ENCODE data around the gene PBXIP1. TPM values are rescaled to one million over a fixed set of nuclear protein-coding genes. Genes with fewer than 3 reads are reported as not detected.

PBXIP1 gene
- total and polyA plus RNA-seq, 2 of the 13 experiments (the other 11 are each of a cell fraction or from before 2014, with no cell fraction given), result 16.3 to 31.9 TPM

GRCh38 chr1:154961207-154962155 is 5.6 kb upstream of the PBXIP1 start, which contains the start of gene PYGO2 (continued):
- no peak for TF ChIP-seq CEBPZ (IDR thresholded peaks at IDR 0.05; ENCODE audit: low read length)
- peak; percentile 90 for TF ChIP-seq HDAC1 (CRISPR knock-in tag; IDR thresholded peaks at IDR 0.05)
- peak; percentile 57; the same call in 1 of the 2 replicates for TF ChIP-seq ZNF501 (CRISPR knock-in tag; IDR thresholded peaks at IDR 0.05)
- TF ChIP-seq, protein P1, sequence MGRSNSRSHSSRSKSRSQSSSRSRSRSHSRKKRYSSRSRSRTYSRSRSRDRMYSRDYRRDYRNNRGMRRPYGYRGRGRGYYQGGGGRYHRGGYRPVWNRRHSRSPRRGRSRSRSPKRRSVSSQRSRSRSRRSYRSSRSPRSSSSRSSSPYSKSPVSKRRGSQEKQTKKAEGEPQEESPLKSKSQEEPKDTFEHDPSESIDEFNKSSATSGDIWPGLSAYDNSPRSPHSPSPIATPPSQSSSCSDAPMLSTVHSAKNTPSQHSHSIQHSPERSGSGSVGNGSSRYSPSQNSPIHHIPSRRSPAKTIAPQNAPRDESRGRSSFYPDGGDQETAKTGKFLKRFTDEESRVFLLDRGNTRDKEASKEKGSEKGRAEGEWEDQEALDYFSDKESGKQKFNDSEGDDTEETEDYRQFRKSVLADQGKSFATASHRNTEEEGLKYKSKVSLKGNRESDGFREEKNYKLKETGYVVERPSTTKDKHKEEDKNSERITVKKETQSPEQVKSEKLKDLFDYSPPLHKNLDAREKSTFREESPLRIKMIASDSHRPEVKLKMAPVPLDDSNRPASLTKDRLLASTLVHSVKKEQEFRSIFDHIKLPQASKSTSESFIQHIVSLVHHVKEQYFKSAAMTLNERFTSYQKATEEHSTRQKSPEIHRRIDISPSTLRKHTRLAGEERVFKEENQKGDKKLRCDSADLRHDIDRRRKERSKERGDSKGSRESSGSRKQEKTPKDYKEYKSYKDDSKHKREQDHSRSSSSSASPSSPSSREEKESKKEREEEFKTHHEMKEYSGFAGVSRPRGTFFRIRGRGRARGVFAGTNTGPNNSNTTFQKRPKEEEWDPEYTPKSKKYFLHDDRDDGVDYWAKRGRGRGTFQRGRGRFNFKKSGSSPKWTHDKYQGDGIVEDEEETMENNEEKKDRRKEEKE (IDR thresholded peaks at IDR 0.05), result no peak
- TF ChIP-seq, protein P2, sequence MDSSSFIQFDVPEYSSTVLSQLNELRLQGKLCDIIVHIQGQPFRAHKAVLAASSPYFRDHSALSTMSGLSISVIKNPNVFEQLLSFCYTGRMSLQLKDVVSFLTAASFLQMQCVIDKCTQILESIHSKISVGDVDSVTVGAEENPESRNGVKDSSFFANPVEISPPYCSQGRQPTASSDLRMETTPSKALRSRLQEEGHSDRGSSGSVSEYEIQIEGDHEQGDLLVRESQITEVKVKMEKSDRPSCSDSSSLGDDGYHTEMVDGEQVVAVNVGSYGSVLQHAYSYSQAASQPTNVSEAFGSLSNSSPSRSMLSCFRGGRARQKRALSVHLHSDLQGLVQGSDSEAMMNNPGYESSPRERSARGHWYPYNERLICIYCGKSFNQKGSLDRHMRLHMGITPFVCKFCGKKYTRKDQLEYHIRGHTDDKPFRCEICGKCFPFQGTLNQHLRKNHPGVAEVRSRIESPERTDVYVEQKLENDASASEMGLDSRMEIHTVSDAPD (CRISPR knock-in tag; IDR thresholded peaks at IDR 0.05), result peak; percentile 57; the same call in 1 of the 2 replicates
- TF ChIP-seq PCBP2 (optimal IDR thresholded peaks at IDR 0.05; ENCODE audit: low read depth, low read length, poor library complexity, severe bottlenecking), result no peak
- TF ChIP-seq ARID3A (IDR thresholded peaks at IDR 0.05; ENCODE audit: low read depth, low read length), result no peak
- TF ChIP-seq, protein P3, sequence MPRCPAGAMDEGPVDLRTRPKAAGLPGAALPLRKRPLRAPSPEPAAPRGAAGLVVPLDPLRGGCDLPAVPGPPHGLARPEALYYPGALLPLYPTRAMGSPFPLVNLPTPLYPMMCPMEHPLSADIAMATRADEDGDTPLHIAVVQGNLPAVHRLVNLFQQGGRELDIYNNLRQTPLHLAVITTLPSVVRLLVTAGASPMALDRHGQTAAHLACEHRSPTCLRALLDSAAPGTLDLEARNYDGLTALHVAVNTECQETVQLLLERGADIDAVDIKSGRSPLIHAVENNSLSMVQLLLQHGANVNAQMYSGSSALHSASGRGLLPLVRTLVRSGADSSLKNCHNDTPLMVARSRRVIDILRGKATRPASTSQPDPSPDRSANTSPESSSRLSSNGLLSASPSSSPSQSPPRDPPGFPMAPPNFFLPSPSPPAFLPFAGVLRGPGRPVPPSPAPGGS (CRISPR knock-in tag; IDR thresholded peaks at IDR 0.05), result peak; percentile 78; the same call in 1 of the 2 replicates
- peak; percentile 98 for TF ChIP-seq SALL2 (CRISPR knock-in tag; IDR thresholded peaks at IDR 0.05)
- TF ChIP-seq ZNF225 (CRISPR knock-in tag; IDR thresholded peaks at IDR 0.05), result no peak
- peak; percentile 67 for TF ChIP-seq IRF2 (CRISPR knock-in tag; IDR thresholded peaks at IDR 0.05)
- TF ChIP-seq CAMTA2 (CRISPR knock-in tag; IDR thresholded peaks at IDR 0.05; ENCODE audit: borderline replicate concordance), result 0 out of 2 replicates have a peak, but pooled peaks have one; percentile 12
- TF ChIP-seq AGO1 (IDR thresholded peaks at IDR 0.05; ENCODE audit: low read depth, low read length, poor library complexity, severe bottlenecking), result peak; percentile 98
- peak; percentile 59; the same call in 1 of the 2 replicates for TF ChIP-seq FOXO1 (CRISPR knock-in tag; IDR thresholded peaks at IDR 0.05)
- peak; percentile 66 for TF ChIP-seq HOXA3 (CRISPR knock-in tag; IDR thresholded peaks at IDR 0.05)
- TF ChIP-seq ZNF615 (CRISPR knock-in tag; IDR thresholded peaks at IDR 0.05; ENCODE audit: borderline replicate concordance), result no peak
- TF ChIP-seq KLF15 (CRISPR knock-in tag; IDR thresholded peaks at IDR 0.05; ENCODE audit: borderline replicate concordance), result no peak
